Right lobe of liver (tissue), 4 donors: ENCODE measurements around the gene PTPN13.

ENCODE experiments used
- POLR2A ChIP-seq: fragments of 450-650 bp; IDR thresholded peaks from one replicate; pipeline ENCODE4 v1.6.1; 2017; ENCODE audit warnings: antibody characterized with exemption, mild to moderate bottlenecking
- TF ChIP-seq, protein P1 (sequence below), 4 donors: fragments of 200-600 bp in 3 of 4; fragments of 450-650 bp in 1 of 4; IDR thresholded peaks; one replicate each; pipeline versions ENCODE4 v1.5.1 to v1.8.0; 2016 to 2022; ENCODE audit warnings: antibody characterized with exemption in 4 of 4, mild to moderate bottlenecking in 2 of 4
- donor health status: DM: no; HTN: no; CAD: no.
- donor health status: DM: no; HTN: no; CAD: no.
- donor health status: DM: no; HTN: yes; CAD: no.

- no peak for TF ChIP-seq POLR2A
- TF ChIP-seq, protein P1, sequence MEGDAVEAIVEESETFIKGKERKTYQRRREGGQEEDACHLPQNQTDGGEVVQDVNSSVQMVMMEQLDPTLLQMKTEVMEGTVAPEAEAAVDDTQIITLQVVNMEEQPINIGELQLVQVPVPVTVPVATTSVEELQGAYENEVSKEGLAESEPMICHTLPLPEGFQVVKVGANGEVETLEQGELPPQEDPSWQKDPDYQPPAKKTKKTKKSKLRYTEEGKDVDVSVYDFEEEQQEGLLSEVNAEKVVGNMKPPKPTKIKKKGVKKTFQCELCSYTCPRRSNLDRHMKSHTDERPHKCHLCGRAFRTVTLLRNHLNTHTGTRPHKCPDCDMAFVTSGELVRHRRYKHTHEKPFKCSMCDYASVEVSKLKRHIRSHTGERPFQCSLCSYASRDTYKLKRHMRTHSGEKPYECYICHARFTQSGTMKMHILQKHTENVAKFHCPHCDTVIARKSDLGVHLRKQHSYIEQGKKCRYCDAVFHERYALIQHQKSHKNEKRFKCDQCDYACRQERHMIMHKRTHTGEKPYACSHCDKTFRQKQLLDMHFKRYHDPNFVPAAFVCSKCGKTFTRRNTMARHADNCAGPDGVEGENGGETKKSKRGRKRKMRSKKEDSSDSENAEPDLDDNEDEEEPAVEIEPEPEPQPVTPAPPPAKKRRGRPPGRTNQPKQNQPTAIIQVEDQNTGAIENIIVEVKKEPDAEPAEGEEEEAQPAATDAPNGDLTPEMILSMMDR (IDR thresholded peaks at IDR 0.05) = no peak
These were observed 262.8 kb downstream of the PTPN13 start for GRCh38 chr4:86856896-86857295.
